Activated CD4-positive, alpha-beta memory T cell treated with anti-CD3 and anti-CD28 coated beads for 36 hours (primary cell): ENCODE measurements around the gene RABGAP1L. TPM values are rescaled to one million over a fixed set of nuclear protein-coding genes. Genes with fewer than 3 reads are reported as not detected.

Experiments used
- CTCF ChIA-PET: fragments of 350-600 bp; sonication (Branson Sonifier 250); formaldehyde crosslinking; loops from one replicate; lab custom pipeline; 2021; ENCODE audit warnings: antibody characterized with exemption, inconsistent platforms; lab: Charles Lee
- POLR2A ChIA-PET: fragments of 350-600 bp; sonication (Branson Sonifier 250); formaldehyde crosslinking; loops from one replicate; lab custom pipeline; 2021; ENCODE audit warnings: antibody characterized with exemption; lab: Charles Lee
- DNase-seq: peaks from one replicate; pipeline ENCODE4 v3.0.0-alpha.2; 2020
- H3K27ac Mint-ChIP-seq: one replicate; pipeline ENCODE4 v1.8.0; 2021; ENCODE audit warnings: mixed read lengths
- H3K27me3 Mint-ChIP-seq: one replicate; pipeline ENCODE4 v1.8.0; 2021; ENCODE audit warnings: mixed read lengths
- H3K36me3 Mint-ChIP-seq: one replicate; pipeline ENCODE4 v1.8.0; 2021; ENCODE audit warnings: mixed read lengths
- H3K4me1 Mint-ChIP-seq: one replicate; pipeline ENCODE4 v1.8.0; 2021; ENCODE audit warnings: low read depth, mixed read lengths
- H3K4me3 Mint-ChIP-seq: one replicate; pipeline ENCODE4 v1.8.0; 2021; ENCODE audit warnings: mild to moderate bottlenecking, mixed read lengths
- H3K9me3 Mint-ChIP-seq: one replicate; pipeline ENCODE4 v1.8.0; 2021; ENCODE audit warnings: mixed read lengths
- intact Hi-C: fragments of 100-400 bp; cut with micrococcal nuclease; formaldehyde crosslinking; loops from one replicate; pipeline ENCODE4 v1.15.1; 2023
- total RNA-seq, 2 experiments: library from RNA; stranded (reverse); gene quantifications; one replicate each; pipeline ENCODE4 v1.2.3, GENCODE V29; 2021

The RABGAP1L gene
- total RNA-seq, 2 experiments from 2014 or later, result 30.5 to 30.9 TPM

DNA sequence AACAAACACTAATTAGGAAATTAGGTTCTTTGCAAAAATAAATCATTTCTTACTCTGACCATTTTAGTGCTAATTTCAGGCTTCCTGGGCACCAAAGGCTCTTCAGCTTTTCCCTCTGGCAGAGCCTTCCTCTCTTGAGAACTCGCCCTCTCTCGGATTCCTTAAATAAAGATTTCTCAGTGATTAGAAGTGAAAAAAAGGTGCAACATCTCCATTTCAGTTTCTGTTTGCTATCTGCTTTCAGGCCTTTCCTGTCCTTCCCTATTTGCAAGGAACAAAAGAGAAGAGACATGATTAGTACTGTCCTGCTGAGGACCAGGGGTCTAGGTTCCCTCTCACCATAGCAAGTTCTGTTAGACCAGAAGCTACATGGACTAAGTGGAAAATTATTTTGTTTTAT is 812.6 kb downstream of the RABGAP1L start:
- H3K9me3 Mint-ChIP-seq, result no peaks in the 10 kb centered on the region
- H3K27ac Mint-ChIP-seq, result no peak overlapping the region
- H3K36me3 Mint-ChIP-seq, result peaks cover 26% of the 10 kb centered on the region
- DNase-seq, result no peak
- no peaks in the 10 kb centered on the region for H3K27me3 Mint-ChIP-seq
- intact Hi-C loops, result no loop called here
- H3K4me3 Mint-ChIP-seq, result no peak overlapping the region
- H3K4me1 Mint-ChIP-seq, result peaks cover 65% of the 10 kb centered on the region
- ChIA-PET POLR2A (no interaction called here), CTCF (interaction anchor here (1.2 kb wide), 1 partner anchor 12 kb away, joined by 3 read pairs; no protein-coding TSS in a partner anchor)

GRCh38 chr1:174974711-174975119 is 815.4 kb downstream of the RABGAP1L start:
- Mint-ChIP-seq H3K4me3 (no peak overlapping the region), H3K27ac (no peak overlapping the region), H3K4me1 (peaks cover 51% of the 10 kb centered on the region), H3K36me3 (peaks cover 27% of the 10 kb centered on the region), H3K9me3 (no peaks in the 10 kb centered on the region), H3K27me3 (no peaks in the 10 kb centered on the region)
- CTCF ChIA-PET, result no interaction called here
- intact Hi-C loops, result no loop called here
- POLR2A ChIA-PET, result interaction anchor here (1.1 kb wide), 1 partner anchor 10 kb away, joined by 3 read pairs; no protein-coding TSS in a partner anchor
- no peak for DNase-seq

- POLR2A ChIA-PET, result no interaction called here
Measured at GRCh38 chr1:174975764-174976163, 816.4 kb downstream of the RABGAP1L start.

GRCh38 chr1:174976436-174977108 is 817.3 kb downstream of the RABGAP1L start:
- peak; percentile 27 for DNase-seq
- H3K27me3 Mint-ChIP-seq, result no peaks in the 10 kb centered on the region
- intact Hi-C loops, result loop anchor here (1.0 kb wide), 1 partner anchor 8 kb away; no protein-coding TSS in a partner anchor

More at GRCh38 chr1:174975764-174976163, 816.4 kb downstream of the RABGAP1L start:
- CTCF ChIA-PET, result interaction anchor here (1.5 to 2.3 kb wide), 3 partner anchors 10 to 28 kb away, joined by 3 to 12 read pairs (median 7); partner anchors contain the start of gene CACYBP
- H3K9me3 Mint-ChIP-seq, result no peaks in the 10 kb centered on the region
- no peak overlapping the region for H3K4me3 Mint-ChIP-seq
- H3K27me3 Mint-ChIP-seq, result no peaks in the 10 kb centered on the region
- H3K4me1 Mint-ChIP-seq, result peaks cover 51% of the 10 kb centered on the region
- H3K36me3 Mint-ChIP-seq, result peaks cover 32% of the 10 kb centered on the region
- H3K27ac Mint-ChIP-seq, result peak overlapping the region; percentile 5
- DNase-seq, result no peak
- intact Hi-C loops, result no loop called here

DNA sequence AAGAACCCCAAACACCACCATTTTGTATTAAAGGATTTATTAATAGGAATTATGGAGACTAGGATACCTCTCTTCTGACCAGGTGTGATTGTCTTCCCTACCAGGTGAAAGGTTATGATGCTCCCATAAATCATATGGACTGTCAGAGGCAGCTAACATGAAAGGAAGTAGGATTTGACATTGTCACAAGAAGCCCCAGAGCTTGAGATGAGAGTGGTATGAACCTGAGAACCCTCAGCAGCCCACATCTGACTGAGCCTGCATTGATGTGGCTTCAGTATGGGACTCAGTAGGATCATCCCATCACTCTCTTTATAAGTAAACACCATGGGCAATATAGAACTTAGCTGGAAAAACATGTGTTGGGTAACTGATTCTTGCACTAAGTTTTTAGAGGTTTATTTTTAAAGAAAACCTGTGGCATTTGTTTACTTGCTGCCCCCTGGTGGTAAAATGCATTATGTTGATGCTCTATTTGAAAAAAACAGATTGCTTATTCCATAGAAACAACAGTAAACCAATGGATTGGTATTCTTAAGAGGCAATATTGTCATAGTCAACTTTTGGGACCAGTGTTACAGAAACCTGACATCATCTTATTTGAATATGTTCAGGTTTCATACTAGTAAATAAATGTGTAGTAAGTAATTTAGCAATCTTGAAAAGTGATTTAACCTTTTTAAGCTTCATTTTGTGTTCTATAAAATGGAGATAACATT is 823.8 kb downstream of the RABGAP1L start:
- Mint-ChIP-seq H3K4me3 (no peak overlapping the region), H3K27me3 (no peaks in the 10 kb centered on the region)
- peak; percentile 42 for DNase-seq

More at GRCh38 chr1:174976436-174977108, 817.3 kb downstream of the RABGAP1L start:
- Mint-ChIP-seq H3K9me3 (no peaks in the 10 kb centered on the region), H3K4me3 (no peak overlapping the region), H3K36me3 (peaks cover 32% of the 10 kb centered on the region), H3K4me1 (peaks cover 51% of the 10 kb centered on the region), H3K27ac (peak overlapping the region; percentile 58)
- CTCF ChIA-PET, result interaction anchor here (0.6 to 2.3 kb wide), 7 partner anchors 9 to 717 kb away, joined by 3 to 12 read pairs (median 3); partner anchors contain the start of gene CACYBP
- POLR2A ChIA-PET, result interaction anchor here (1.1 to 1.3 kb wide), 3 partner anchors 8 to 53 kb away, joined by 3 to 6 read pairs (median 4); partner anchors contain the start of gene CACYBP

GRCh38 chr1:174984952-174985351 is 825.6 kb downstream of the RABGAP1L start:
- Mint-ChIP-seq H3K27ac (no peak overlapping the region), H3K9me3 (peaks cover 4% of the 10 kb centered on the region), H3K4me3 (no peak overlapping the region), H3K4me1 (peaks cover 35% of the 10 kb centered on the region), H3K36me3 (peaks cover 32% of the 10 kb centered on the region), H3K27me3 (no peaks in the 10 kb centered on the region)
- CTCF ChIA-PET, result interaction anchor here (1.6 kb wide), 1 partner anchor 8 kb away, joined by 7 read pairs; no protein-coding TSS in a partner anchor
- DNase-seq, result no peak
- POLR2A ChIA-PET, result interaction anchor here (2.8 kb wide), 1 partner anchor 14 kb away, joined by 13 read pairs; the partner anchor contains the start of gene CACYBP
- intact Hi-C loops, result no loop called here

More for the DNA sequence above, 823.8 kb downstream of the RABGAP1L start:
- Mint-ChIP-seq H3K36me3 (peaks cover 28% of the 10 kb centered on the region), H3K9me3 (peaks cover 4% of the 10 kb centered on the region), H3K27ac (no peak overlapping the region), H3K4me1 (peaks cover 20% of the 10 kb centered on the region)
- CTCF ChIA-PET, result interaction anchor here (0.6 to 2.3 kb wide), 27 partner anchors 10 to 721 kb away, joined by 3 to 24 read pairs (median 4); no protein-coding TSS in a partner anchor
- intact Hi-C loops, result loop anchor here (1.0 to 2.0 kb wide), 4 partner anchors 14 to 213 kb away; no protein-coding TSS in a partner anchor
- POLR2A ChIA-PET, result interaction anchor here (1.1 to 1.4 kb wide), 2 partner anchors 13 to 15 kb away, joined by 5 read pairs; no protein-coding TSS in a partner anchor

DNA sequence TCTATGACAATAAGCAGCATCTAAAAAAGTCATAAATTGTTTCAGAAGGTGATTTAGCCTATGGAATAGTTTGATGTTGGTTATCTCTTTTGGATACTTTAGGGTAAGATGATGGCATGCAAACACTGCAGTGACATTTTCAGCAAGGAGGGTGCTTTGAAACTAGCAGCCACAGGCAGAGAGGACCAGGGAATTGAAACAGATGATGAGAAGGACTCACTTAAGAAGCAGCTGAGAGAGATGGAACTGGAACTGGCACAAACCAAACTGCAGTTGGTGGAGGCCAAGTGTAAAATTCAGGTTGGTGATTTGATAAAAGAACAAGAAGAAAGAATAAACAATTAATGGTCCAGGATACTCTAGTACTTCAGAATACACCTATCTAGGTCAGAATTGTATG is 829.2 kb downstream of the RABGAP1L start:
- intact Hi-C loops, result no loop called here
- no peak for DNase-seq
- Mint-ChIP-seq H3K27me3 (no peaks in the 10 kb centered on the region), H3K4me3 (no peak overlapping the region), H3K36me3 (peaks cover 11% of the 10 kb centered on the region), H3K4me1 (peaks cover 24% of the 10 kb centered on the region), H3K27ac (no peak overlapping the region), H3K9me3 (no peaks in the 10 kb centered on the region)
- POLR2A ChIA-PET, result interaction anchor here (1.5 to 2.0 kb wide), 2 partner anchors 10 to 34 kb away, joined by 7 to 10 read pairs; partner anchors contain the start of genes CACYBP and MRPS14
- CTCF ChIA-PET, result interaction anchor here (2.9 kb wide), 1 partner anchor 11 kb away, joined by 10 read pairs; no protein-coding TSS in a partner anchor

DNA sequence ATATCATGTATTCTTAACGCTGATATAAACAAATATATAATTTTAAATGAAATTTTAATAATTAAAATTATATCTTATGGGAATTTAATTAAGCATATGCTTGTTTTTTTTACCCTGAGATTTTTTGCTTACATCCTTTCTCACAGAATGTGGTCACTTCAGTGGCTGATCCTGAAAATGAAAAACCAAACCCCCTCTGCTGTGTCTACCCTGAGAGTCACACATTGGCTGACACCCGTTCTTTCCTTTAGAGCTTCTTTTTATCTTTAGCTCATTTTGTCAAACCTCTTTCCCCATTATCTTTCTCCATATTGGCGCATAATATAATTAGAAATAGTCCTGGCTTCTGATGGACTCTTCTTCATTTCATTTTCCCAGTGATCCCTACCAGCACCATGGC is 829.7 kb downstream of the RABGAP1L start:
- no peaks in the 10 kb centered on the region for H3K27me3 Mint-ChIP-seq
- H3K36me3 Mint-ChIP-seq, result peaks cover 11% of the 10 kb centered on the region
- intact Hi-C loops, result no loop called here
- H3K4me1 Mint-ChIP-seq, result peaks cover 24% of the 10 kb centered on the region
- no peak overlapping the region for H3K4me3 Mint-ChIP-seq
- peak overlapping the region; percentile 58 for H3K27ac Mint-ChIP-seq
- ChIA-PET POLR2A (interaction anchor here (1.2 to 2.0 kb wide), 3 partner anchors 10 to 34 kb away, joined by 3 to 10 read pairs (median 7); partner anchors contain the start of genes CACYBP and MRPS14), CTCF (interaction anchor here (0.7 to 2.9 kb wide), 3 partner anchors 10 to 19 kb away, joined by 3 to 10 read pairs (median 5); no protein-coding TSS in a partner anchor)
- H3K9me3 Mint-ChIP-seq, result no peaks in the 10 kb centered on the region
- DNase-seq, result no peak

DNA sequence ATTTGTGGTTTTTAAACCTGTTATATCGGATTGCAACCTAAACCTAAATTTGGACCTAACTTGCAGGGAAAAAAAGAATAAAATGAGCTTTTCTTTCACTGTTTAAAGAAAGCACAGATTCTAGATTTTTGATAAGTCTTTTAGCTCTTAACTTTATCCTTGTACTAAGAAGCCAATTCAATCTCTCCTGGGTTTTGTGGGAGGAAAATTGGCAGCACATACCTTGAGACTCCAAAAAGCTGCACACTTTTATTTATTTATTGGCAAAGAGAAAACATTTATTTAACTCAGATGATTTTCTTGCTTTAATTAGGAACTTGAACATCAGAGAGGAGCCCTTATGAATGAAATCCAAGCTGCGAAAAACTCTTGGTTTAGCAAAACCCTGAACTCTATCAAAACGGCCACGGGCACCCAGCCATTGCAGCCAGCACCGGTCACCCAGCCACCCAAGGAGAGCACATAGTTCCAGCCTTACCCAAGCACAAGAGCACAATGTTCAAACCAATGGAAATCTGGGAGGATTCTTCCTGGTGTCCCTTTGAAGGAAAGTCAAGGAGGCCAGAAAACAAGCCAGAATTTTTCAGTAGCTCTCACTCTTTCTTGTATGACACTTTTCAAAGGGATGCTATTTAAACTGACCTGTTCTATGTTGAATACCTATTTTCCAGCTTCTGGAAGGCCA is 830.4 kb downstream of the RABGAP1L start:
- H3K27me3 Mint-ChIP-seq, result no peaks in the 10 kb centered on the region
- no peak for DNase-seq
- peak overlapping the region; percentile 70 for H3K27ac Mint-ChIP-seq
- ChIA-PET POLR2A (interaction anchor here (1.2 to 2.0 kb wide), 3 partner anchors 9 to 33 kb away, joined by 3 to 10 read pairs (median 7); partner anchors contain the start of genes CACYBP and MRPS14), CTCF (interaction anchor here (0.7 to 2.9 kb wide), 3 partner anchors 9 to 20 kb away, joined by 3 to 10 read pairs (median 5); no protein-coding TSS in a partner anchor)
- peaks cover 11% of the 10 kb centered on the region for H3K36me3 Mint-ChIP-seq
- H3K4me1 Mint-ChIP-seq, result peaks cover 24% of the 10 kb centered on the region
- peak overlapping the region; percentile 55 for H3K4me3 Mint-ChIP-seq
- intact Hi-C loops, result loop anchor here (10.0 kb wide), 2 partner anchors 835 to 1515 kb away; partner anchors contain the start of genes PRDX6 and RABGAP1L
- H3K9me3 Mint-ChIP-seq, result no peaks in the 10 kb centered on the region

- Mint-ChIP-seq H3K4me1 (peaks cover 27% of the 10 kb centered on the region), H3K27ac (peak overlapping the region; percentile 88), H3K9me3 (no peaks in the 10 kb centered on the region), H3K27me3 (no peaks in the 10 kb centered on the region), H3K4me3 (peak overlapping the region; percentile 78), H3K36me3 (peaks cover 15% of the 10 kb centered on the region)
- ChIA-PET POLR2A (interaction anchor here (2.0 kb wide), 1 partner anchor 8 kb away, joined by 10 read pairs; the partner anchor contains the start of gene CACYBP), CTCF (interaction anchor here (1.4 to 2.9 kb wide), 2 partner anchors 9 to 12 kb away, joined by 5 to 10 read pairs; no protein-coding TSS in a partner anchor)
- DNase-seq, result no peak
- intact Hi-C loops, result loop anchor here (10.0 kb wide), 2 partner anchors 836 to 1516 kb away; partner anchors contain the start of genes PRDX6 and RABGAP1L
Measured at GRCh38 chr1:174990382-174990999, 831.2 kb downstream of the RABGAP1L start.
